GM21723 (cell line): ENCODE measurements around the gene HNRNPCL4.
"Not testable (repeated sequence)": the region's sequence is repeated elsewhere in the genome, so short reads cannot be mapped to it uniquely, and the experiment has no call there.

Experiments used
- ATAC-seq: cut with Tn5 transposase; IDR thresholded peaks from one replicate; pipeline ENCODE4 v1.9.1; 2021; ENCODE audit warnings: mild to moderate bottlenecking, moderate library complexity; ENCODE audit not compliant: unreplicated experiment

HNRNPCL4 gene

GRCh38 chr1:13165531-13165930, at the start of gene HNRNPCL4:
Gene HNRNPCL4, minus strand, starts transcription at chr1:13165631. Its CDS starts 164 bp downstream, at chr1:13165467.
- ATAC-seq, result not testable (repeated sequence)

- ATAC-seq, result not testable (repeated sequence)
Measured at GRCh38 chr1:13208712-13209111, 43.3 kb upstream of the HNRNPCL4 start.

- not testable (repeated sequence) for ATAC-seq
Measured at GRCh38 chr1:13201309-13201708, 35.9 kb upstream of the HNRNPCL4 start, which contains the start of gene PRAMEF13. Gene PRAMEF13, minus strand, starts transcription at chr1:13201409. Its CDS starts 1,820 bp downstream, at chr1:13199589.

GRCh38 chr1:13171548-13171947, 6.1 kb upstream of the HNRNPCL4 start, which contains the start of gene PRAMEF9:
Gene PRAMEF9, plus strand, starts transcription at chr1:13171848. Its CDS starts 3,433 bp downstream, at chr1:13175281.
- not testable (repeated sequence) for ATAC-seq

- not testable (repeated sequence) for ATAC-seq
Measured at GRCh38 chr1:13155909-13156308, 9.5 kb downstream of the HNRNPCL4 start, which contains the start of gene PRAMEF26. Gene PRAMEF26, minus strand, starts transcription at chr1:13156009. Its CDS starts 2,914 bp downstream, at chr1:13153095.

- not testable (repeated sequence) for ATAC-seq
Measured at GRCh38 chr1:13116754-13117153, 48.7 kb downstream of the HNRNPCL4 start, which contains the start of gene HNRNPCL2. Gene HNRNPCL2, minus strand, starts transcription at chr1:13116854. Its CDS starts 454 bp downstream, at chr1:13116400.
